Natural killer cell treated with Interleukin-12 subunit alpha and Interleukin-12 subunit beta and Interleukin-15 and Interleukin-18, amount 100 ng/mL, for 72 hours (primary cell): ENCODE data around the gene OR2W3. TPM values are rescaled to one million over a fixed set of nuclear protein-coding genes. Genes with fewer than 3 reads are reported as not detected.
"Not testable (repeated sequence)": the region's sequence is repeated elsewhere in the genome, so short reads cannot be mapped to it uniquely, and the experiment has no call there.

Source experiments
- ATAC-seq, 2 donors: fragments of 150-1000 bp; cut with Tn5 transposase in 1 of 2; sonication (Bioruptor Pico), chemical (Tn5 transposase) in 1 of 2; 2 replicates each; pipeline ENCODE4 v1.10.0; 2021
- DNase-seq: peaks from one replicate; pipeline ENCODE4 v3.0.0; 2022; ENCODE audit warnings: low spot score
- H3K27ac Mint-ChIP-seq, 2 donors: 1 replicate in 1 of 2; 2 replicates in 1 of 2; pipeline ENCODE4 v1.8.0; 2022; ENCODE audit warnings: mixed read lengths in 2 of 2, mild to moderate bottlenecking in 1 of 2, moderate library complexity in 1 of 2
- H3K27me3 Mint-ChIP-seq, 2 donors: 1 replicate in 1 of 2; 2 replicates in 1 of 2; pipeline ENCODE4 v1.8.0; 2022; ENCODE audit warnings: mixed read lengths in 2 of 2
- H3K36me3 Mint-ChIP-seq: one replicate; pipeline ENCODE4 v1.8.0; 2022; ENCODE audit warnings: mixed read lengths
- H3K4me1 Mint-ChIP-seq, 2 donors: 1 replicate in 1 of 2; 2 replicates in 1 of 2; pipeline ENCODE4 v1.8.0; 2022; ENCODE audit warnings: low read depth in 2 of 2, mixed read lengths in 2 of 2, mild to moderate bottlenecking in 1 of 2
- H3K4me3 Mint-ChIP-seq: one replicate; pipeline ENCODE4 v1.8.0; 2022; ENCODE audit warnings: mixed read lengths
- H3K9me3 Mint-ChIP-seq: 2 replicates; pipeline ENCODE4 v1.8.0; 2022; ENCODE audit warnings: mixed read lengths
- total RNA-seq, 2 donors: library from RNA; stranded (reverse); gene quantifications; one replicate each; pipeline ENCODE4 v1.2.3, GENCODE V29; 2022

Gene OR2W3
- total RNA-seq, 2 donors from 2014 or later = 0.31 to 0.47 TPM

- ATAC-seq = peak; percentile 98
- not testable (repeated sequence) for H3K4me1 Mint-ChIP-seq, H3K36me3 Mint-ChIP-seq, H3K27me3 Mint-ChIP-seq, H3K27ac Mint-ChIP-seq, H3K9me3 Mint-ChIP-seq
- peak; percentile 85 for DNase-seq
- H3K4me3 Mint-ChIP-seq = peak overlapping the region; percentile 76
These were observed 41.8 kb downstream of the OR2W3 start for GRCh38 chr1:247936965-247937734.

GRCh38 chr1:247942624-247943023 is 47.2 kb downstream of the OR2W3 start:
- H3K27ac Mint-ChIP-seq = no peak overlapping the region
- ATAC-seq (no peak), DNase-seq (no peak)
- no peak overlapping the region for H3K4me3 Mint-ChIP-seq
- H3K27me3 Mint-ChIP-seq = peaks cover 0 to 2% of the 10 kb centered on the region in 2 donors
- peaks cover 3% of the 10 kb centered on the region for H3K9me3 Mint-ChIP-seq
- H3K36me3 Mint-ChIP-seq = no peaks in the 10 kb centered on the region
- no peaks in the 10 kb centered on the region for H3K4me1 Mint-ChIP-seq

Other genes starting within 250 kb of the OR2W3 start
- not detected for gene OR13G1, start 215.8 kb upstream of the OR2W3 start, total RNA-seq
- gene OR6F1, start 178.9 kb upstream of the OR2W3 start, total RNA-seq = not detected
- gene OR14K1, start 157.0 kb upstream of the OR2W3 start, total RNA-seq = not detected
- not detected for gene OR14A2, start 147.4 kb upstream of the OR2W3 start, total RNA-seq
- gene OR1C1, start 135.0 kb upstream of the OR2W3 start, total RNA-seq = not detected
- not detected for gene OR14A16, start 71.5 kb upstream of the OR2W3 start, total RNA-seq
- gene OR11L1, start 53.7 kb upstream of the OR2W3 start, total RNA-seq = not detected
- gene TRIM58, start 38.4 kb upstream of the OR2W3 start, total RNA-seq = under 1 TPM; 0.39 to 0.50 TPM
- not detected for gene OR2T8, start 24.7 kb downstream of the OR2W3 start, total RNA-seq
- not detected for gene OR2AJ1, start 29.3 kb downstream of the OR2W3 start, total RNA-seq
- under 1 TPM in 1 of 2 donors, not detected in 1; 0.47 TPM for gene OR2L8, start 53.3 kb downstream of the OR2W3 start, total RNA-seq
- gene OR2AK2, start 69.6 kb downstream of the OR2W3 start, total RNA-seq = not detected
- not detected for gene OR2L5, start 118.1 kb downstream of the OR2W3 start, total RNA-seq
- under 1 TPM; 0.12 to 0.17 TPM for gene OR2L2, start 134.5 kb downstream of the OR2W3 start, total RNA-seq
- not detected for gene OR2L3, start 151.2 kb downstream of the OR2W3 start, total RNA-seq
- gene OR2L13, start 199.6 kb downstream of the OR2W3 start, total RNA-seq = not detected
- not detected for gene OR2M5, start 249.6 kb downstream of the OR2W3 start, total RNA-seq